ENCODE measurements around the gene WDR45B. TPM values are rescaled to one million over a fixed set of nuclear protein-coding genes. Genes with fewer than 3 reads are reported as not detected.

Gene WDR45B
- total RNA-seq, 1 experiment from 2014 or later, result 110 TPM

DNA sequence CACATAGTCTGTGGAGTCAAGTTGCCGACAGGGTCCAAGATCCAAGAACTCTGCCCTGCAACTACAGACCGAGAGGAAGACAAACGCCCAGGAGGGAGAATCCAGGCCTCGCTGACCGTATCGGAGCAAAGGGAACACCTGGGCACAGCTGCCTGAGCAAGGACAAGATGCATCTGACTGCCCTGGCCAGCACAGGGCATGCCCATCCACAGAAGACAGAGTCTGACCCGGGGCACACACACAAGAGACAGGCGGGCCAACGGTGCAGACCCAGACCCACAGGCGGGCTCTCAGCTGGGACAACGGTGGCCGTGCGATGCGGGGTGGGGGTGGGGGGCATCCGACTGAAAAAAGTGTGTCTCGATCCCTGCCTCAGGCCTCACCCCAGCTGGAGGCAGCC, 44.0 kb upstream of the WDR45B start:
- no peak overlapping the region for H3K18ac ChIP-seq (ENCODE audit: insufficient read length, low read depth, low read length)
- H3K56ac ChIP-seq (ENCODE audit: insufficient read length, low read depth, low read length), result no peak overlapping the region
- H2BK20ac ChIP-seq (ENCODE audit: low read depth, low read length, poor library complexity, severe bottlenecking), result no peak overlapping the region
- H2AK5ac ChIP-seq (ENCODE audit: insufficient read length, low read length), result no peak overlapping the region
- H3K9me3 ChIP-seq (ENCODE audit: control insufficient read depth, low read depth, low read length), result no peaks in the 10 kb centered on the region
- H3K9ac ChIP-seq (ENCODE audit: extremely low read depth, insufficient read length, low read length), result no peak overlapping the region
- no peak overlapping the region for H2BK5ac ChIP-seq (ENCODE audit: insufficient read length, low read length)
- no CpG with 5 or more reads among the region's 16 CpGs for WGBS (ENCODE audit: extremely low coverage, insufficient read length, low lambda C conversion rate)
- no peak overlapping the region for H2BK15ac ChIP-seq (ENCODE audit: low read depth, low read length)
- Mint-ChIP-seq H3K27ac (no peak overlapping the region), H3K9me3 (peaks cover 13% of the 10 kb centered on the region in 2 experiments; a peak in 4 of 5 replicates), H3K27me3 (ENCODE audit: low read depth) (peaks cover 33% of the 10 kb centered on the region), H3K36me3 (ENCODE audit: insufficient read depth in 1 of 3, low read depth in 3 of 3) (peaks cover 0 to 8% (median 7%) of the 10 kb centered on the region in 3 experiments; a peak in 5 of 7 replicates), H3K4me3 (no peak overlapping the region), H3K4me1 (peaks cover 0 to 5% of the 10 kb centered on the region in 2 experiments; a peak in 1 of 4 replicates)
- no peak overlapping the region for H2BK120ac ChIP-seq (ENCODE audit: low read depth, low read length, poor library complexity, severe bottlenecking)
- TF ChIP-seq CTCF (conservative IDR thresholded peaks at IDR 0.05), result no peak
- H2BK12ac ChIP-seq (ENCODE audit: insufficient read length, low read depth, low read length), result no peak overlapping the region
- no peak overlapping the region for H4K91ac ChIP-seq (ENCODE audit: insufficient read length, low read depth, low read length)
- no peak overlapping the region; the same call in 1 of the 2 replicates for H3K14ac ChIP-seq (ENCODE audit: insufficient read depth, low read length)
- no peak overlapping the region for H4K8ac ChIP-seq (replicated peaks; ENCODE audit: insufficient read length, low read depth, low read length)
- no peak overlapping the region for H3K4me2 ChIP-seq (ENCODE audit: insufficient read depth, insufficient read length, low read length)
- no peaks in the 10 kb centered on the region for H3K79me2 ChIP-seq (ENCODE audit: insufficient read depth, low read length)
- no peak overlapping the region for H3K27ac ChIP-seq (ENCODE audit: insufficient read length, low read depth, low read length)
- no peak overlapping the region for H3K4ac ChIP-seq (ENCODE audit: low read depth, low read length)
- peaks cover under 1% of the 10 kb centered on the region for H3K23me2 ChIP-seq (ENCODE audit: insufficient read length, low read depth, low read length, poor library complexity, severe bottlenecking)
- H3K4me1 ChIP-seq (ENCODE audit: insufficient read depth, low read length), result no peaks in the 10 kb centered on the region
- no peak overlapping the region for H3K23ac ChIP-seq (ENCODE audit: insufficient read length, low read depth, low read length)
- H4K5ac ChIP-seq (ENCODE audit: insufficient read length, low read depth, low read length), result no peak overlapping the region
- H4K20me1 ChIP-seq (ENCODE audit: control insufficient read depth, insufficient read depth, insufficient read length), result no peaks in the 10 kb centered on the region
- no peak overlapping the region for H2AFZ ChIP-seq (ENCODE audit: low read length)
- peaks cover 10% of the 10 kb centered on the region; the same call in 1 of the 2 replicates for H3K27me3 ChIP-seq (ENCODE audit: insufficient read depth, low read length)
- H3K79me1 ChIP-seq (ENCODE audit: insufficient read depth, low read depth, low read length, poor library complexity, severe bottlenecking), result no peaks in the 10 kb centered on the region
- no peak overlapping the region for H3T11ph ChIP-seq (ENCODE audit: low read length)
- no peak for DNase-seq
